Loucy (cell line): Measurements from ENCODE around the gene SLC43A3.

Source experiments
- CTCF ChIP-seq: fragments of 200-600 bp; sonication (generic); conservative IDR thresholded peaks from 2 replicates; pipeline ENCODE4 v1.5.1; 2014; ENCODE audit warnings: mild to moderate bottlenecking, antibody characterized with exemption, low read length
- EZH2phosphoT487 ChIP-seq: fragments of 200-600 bp; IDR thresholded peaks from 2 replicates; pipeline ENCODE4 v1.6.1; 2018; ENCODE audit warnings: antibody characterized with exemption, mild to moderate bottlenecking, moderate library complexity, borderline replicate concordance

- no peak for TF ChIP-seq EZH2phosphoT487
- TF ChIP-seq CTCF, result no peak
Observed at GRCh38 chr11:57397394-57397990, 29.4 kb downstream of the SLC43A3 start.
